NCI-H446 treated with DMSO at 0.1 percent for 48 hours (cell line): ENCODE data around the gene CDK5RAP2.

Experiments
- DNase-seq: peaks from one replicate; lab custom pipeline; 2025; lab: John Stamatoyannopoulos, UW

The CDK5RAP2 gene

DNA sequence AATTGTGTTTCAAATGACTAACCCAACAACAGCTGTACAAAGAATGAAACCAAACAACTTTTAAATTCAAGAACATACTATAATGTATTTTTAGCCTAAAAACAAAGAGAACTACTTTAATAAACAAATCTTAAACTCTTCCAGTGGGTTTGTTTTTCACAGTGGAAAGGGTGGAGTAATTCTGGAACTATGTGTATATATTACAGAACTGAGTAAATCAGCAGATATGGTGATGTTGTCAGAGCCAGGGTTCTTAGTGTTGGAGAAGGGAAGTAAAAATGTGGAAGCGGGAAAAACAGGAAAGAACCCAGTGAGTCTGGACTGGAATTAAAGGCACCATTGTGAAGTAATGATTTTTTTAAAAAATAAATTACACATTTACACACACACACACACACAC is 144.9 kb downstream of the CDK5RAP2 start:
- DNase-seq, result no peak

DNA sequence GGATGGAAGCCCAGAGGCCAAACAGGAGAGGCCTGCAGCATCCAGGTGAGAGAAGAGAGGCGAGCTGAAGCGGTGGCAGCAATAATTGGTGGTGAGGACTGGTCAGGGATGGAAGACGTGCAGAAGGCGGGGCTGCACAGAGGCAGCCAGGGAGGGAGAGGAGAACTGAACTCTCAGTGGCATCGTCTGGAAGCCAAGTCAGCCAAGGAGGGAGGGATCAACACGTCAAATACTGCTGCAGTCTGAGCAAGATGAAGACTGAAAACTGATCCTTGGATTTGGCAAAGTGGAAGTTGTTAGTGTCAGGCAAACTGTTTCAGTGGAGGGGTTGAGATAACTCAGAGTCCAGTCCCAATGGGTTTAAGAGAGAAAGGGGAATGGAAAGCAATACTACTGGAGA is 145.4 kb downstream of the CDK5RAP2 start:
- DNase-seq, result no peak

- no peak for DNase-seq
Measured at GRCh38 chr9:120433701-120434100, 146.3 kb downstream of the CDK5RAP2 start.

DNA sequence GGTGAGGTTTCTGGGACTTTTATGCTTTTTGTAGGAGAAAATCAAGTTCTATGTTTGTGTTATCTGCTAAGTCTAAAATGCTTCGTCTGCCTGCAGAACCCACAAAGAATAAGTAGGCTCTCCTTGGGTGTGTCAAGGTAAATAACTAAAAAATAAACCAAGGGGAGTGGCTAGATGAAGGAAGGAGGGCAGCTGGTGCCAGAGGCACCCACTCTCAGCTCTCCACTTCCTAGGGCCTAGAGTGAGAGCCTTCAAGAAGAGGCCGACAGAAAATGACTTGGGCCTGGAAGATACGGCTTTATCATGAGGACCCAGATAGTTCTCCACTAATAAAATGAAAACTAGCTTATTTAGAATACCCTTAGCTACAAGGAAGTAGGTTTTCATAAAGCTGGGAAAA is 147.4 kb downstream of the CDK5RAP2 start:
- DNase-seq, result no peak

DNA sequence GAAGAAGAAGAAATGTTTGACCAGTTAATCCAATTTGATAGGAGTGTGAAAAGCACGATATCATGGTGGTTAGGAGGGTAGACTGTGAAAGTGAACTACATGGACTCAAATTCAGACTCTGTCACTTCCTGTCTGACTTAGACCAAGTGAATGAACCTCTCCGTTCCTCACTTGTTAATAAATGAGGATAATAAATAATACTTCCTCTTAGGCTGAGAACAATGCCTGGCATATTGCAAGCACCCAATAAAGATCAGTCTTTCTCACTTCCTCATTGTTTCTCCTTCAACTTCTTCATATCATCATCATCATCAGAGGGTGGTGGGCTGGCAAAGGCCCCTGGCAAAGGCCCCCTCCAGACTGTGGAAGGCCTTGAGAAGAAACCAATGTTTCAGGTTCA is 148.7 kb downstream of the CDK5RAP2 start:
- no peak for DNase-seq

DNA sequence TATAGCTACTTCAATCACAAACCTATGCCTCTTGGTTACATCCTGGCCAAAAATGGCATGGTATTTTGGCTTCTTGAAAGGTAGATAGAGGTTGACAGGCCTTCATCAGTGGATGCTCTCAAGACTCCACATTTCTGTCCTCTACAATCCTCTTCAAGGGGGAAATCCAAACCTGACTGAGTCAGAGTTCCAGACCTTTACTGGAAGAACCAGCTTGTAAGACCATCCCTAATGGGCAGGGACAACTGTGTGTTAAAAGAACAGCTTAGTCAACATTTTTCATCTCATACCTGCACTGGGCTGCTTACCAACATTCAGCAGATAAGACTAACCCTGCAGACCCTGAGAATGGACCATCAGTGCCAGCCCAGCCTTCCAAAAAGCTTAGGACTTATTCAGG is 155.7 kb downstream of the CDK5RAP2 start:
- DNase-seq, result no peak

GRCh38 chr9:120423812-120424211 is 156.2 kb downstream of the CDK5RAP2 start:
- DNase-seq, result no peak

- no peak for DNase-seq
Measured at GRCh38 chr9:120421977-120422376, 158.0 kb downstream of the CDK5RAP2 start.

GRCh38 chr9:120418315-120418714 is 161.7 kb downstream of the CDK5RAP2 start:
- no peak for DNase-seq

GRCh38 chr9:120416781-120417427 is 163.1 kb downstream of the CDK5RAP2 start:
- no peak for DNase-seq

DNA sequence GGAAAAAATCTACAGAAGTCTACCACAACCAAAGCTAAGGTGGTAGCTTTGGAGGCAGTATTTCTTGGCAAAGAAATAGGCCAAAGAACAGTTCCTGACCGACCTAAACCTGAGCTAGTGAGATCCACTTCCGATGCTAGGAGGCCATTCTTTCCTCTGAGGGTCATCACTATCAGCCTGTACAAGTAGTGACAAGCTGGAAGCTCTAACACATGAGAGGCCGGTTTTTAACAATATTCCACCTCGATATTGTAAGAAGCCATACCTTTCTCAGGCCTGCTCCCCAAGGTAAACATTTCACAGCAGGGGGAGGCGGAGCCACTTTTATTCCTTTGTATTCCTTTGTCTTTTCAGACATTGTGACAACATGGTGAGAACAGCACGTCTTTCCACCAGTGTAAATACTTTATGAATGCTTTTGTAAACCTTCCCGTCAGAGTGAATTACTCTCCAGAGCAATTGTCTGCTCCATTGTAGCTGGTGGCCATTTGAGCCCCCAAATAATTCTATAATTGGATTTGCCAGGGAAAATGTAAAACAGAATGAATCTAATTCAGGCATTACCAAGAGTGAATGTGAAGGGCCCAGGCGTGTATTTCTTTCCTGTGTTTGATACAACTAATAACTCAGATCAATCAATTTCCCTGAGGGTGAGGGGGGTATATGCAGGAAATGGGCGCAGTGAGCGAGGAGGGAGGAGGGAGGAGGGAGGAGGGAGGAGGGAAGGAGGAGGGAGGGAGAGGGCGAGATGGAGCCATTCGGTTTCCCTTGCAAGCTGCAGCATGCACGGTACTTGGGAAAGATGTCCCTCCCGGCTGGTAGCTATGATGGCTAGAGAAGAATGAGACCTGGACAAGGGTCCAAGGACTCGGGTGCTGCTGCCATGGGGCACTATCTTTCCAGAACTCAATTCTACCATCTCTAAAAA is 166.6 kb downstream of the CDK5RAP2 start:
- DNase-seq, result no peak

DNA sequence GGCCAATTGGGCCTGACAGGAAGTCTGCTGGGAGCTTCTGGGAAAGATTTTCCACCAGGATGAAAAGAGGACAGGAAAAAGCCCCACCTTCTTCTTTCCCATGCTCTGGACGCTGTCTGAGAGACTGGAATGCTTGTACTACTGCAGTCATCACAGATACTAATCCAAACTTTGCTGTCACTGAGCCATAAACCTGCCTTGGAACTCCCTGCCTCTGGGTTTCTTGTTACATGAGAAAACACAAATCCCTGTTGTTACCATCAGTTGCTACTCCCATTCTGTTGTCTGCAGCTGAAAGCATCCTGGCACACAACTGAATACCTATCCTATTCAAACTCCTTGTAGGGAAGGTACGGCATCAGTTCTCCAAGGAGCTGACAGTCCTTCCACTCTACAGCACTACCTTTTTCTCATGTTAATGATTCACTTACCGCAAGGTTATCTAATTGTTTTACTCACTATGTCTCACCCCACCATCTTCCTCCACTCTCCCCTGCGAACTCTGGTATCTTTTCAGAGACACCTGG is 167.5 kb downstream of the CDK5RAP2 start:
- DNase-seq, result no peak

DNA sequence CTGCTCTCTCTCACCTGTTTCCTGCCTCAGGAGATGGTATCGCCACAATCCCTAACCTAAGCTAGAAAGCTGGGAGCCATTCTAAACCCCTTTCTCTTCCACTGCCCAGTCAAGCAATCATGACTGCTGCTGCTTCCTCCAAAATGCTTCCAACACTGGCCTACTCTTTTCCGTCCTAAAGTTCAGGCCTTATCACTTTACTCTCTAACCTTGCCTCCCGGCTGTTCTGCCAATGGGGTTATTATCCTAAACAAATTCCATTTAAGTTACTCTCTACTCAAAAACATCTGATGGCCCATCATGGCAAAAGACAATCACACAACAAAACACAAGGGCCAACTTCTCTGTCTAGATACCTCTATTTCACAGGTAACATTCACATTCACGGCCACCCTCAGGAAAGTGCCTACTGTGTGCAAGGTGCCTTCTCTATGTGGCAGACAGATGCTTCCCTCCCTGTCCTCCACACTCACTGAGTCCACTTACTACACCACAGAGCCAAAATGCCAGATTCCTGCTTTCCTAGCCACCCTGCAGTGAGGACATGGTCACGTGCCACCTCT is 168.0 kb downstream of the CDK5RAP2 start:
- no peak for DNase-seq

GRCh38 chr9:120410925-120411501 is 169.0 kb downstream of the CDK5RAP2 start:
- no peak for DNase-seq

- DNase-seq, result no peak
Measured at GRCh38 chr9:120408680-120409258, 171.2 kb downstream of the CDK5RAP2 start.

GRCh38 chr9:120405860-120406259 is 174.1 kb downstream of the CDK5RAP2 start:
- DNase-seq, result no peak

- DNase-seq, result no peak
Measured at GRCh38 chr9:120405134-120405533, 174.8 kb downstream of the CDK5RAP2 start.

- DNase-seq, result no peak
Measured at GRCh38 chr9:120403543-120403856, 176.5 kb downstream of the CDK5RAP2 start.

DNA sequence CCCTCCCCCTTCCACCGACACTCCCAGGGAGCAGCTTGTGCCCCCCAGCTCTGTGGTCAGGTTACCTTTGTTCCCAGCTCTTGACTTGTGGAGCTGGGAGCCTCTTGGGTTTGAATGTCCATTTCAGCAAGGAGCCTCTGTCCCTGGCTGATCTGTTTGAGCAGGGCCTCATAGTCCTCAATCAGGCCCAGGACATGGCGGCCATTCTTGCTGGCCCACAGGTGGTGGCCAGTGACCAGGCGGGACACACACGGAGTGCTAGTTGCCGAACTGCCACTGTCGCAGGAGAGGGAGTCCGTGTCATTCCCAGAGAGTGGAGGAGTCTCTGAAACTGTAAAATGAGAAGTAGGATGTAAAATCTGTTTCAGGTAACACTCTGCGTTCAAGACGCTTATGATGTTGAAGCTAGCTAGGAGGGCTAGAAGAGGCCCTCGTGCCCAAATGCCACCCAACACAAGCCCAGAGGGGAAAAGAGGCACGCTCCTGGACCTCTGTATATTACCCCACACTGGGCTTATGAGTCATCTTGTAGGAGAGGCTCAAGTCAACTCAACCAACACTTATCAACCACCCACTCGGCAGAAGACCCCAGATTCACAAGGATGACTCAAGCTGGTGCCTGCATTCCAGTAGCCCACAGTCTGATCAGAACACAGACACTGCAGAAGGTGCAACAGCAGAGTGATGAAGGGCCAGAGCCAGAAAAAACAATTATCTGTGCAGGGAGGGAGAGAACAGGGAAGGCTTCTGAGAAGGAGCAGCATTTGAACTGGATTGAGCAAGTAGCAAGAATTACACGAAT is 177.0 kb downstream of the CDK5RAP2 start:
- no peak for DNase-seq

DNA sequence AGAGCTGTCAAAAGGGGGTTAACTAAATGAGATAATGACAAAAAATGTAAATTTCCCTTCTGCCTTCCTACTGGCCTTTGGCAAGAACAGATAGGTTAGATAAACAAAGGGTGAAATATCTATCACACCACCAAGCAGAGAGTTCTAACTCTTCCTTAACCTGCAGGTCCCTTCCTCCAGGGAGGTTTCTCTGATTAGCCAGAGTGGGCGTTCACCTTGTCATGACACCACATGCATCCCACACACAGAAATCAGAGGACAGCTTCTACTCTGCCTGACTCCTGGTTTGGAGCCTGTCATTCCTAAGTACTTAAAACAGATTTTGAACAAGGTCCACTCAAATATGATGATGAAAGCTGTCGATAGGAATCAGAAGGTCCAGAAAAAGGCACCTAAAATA is 180.0 kb downstream of the CDK5RAP2 start:
- no peak for DNase-seq

DNA sequence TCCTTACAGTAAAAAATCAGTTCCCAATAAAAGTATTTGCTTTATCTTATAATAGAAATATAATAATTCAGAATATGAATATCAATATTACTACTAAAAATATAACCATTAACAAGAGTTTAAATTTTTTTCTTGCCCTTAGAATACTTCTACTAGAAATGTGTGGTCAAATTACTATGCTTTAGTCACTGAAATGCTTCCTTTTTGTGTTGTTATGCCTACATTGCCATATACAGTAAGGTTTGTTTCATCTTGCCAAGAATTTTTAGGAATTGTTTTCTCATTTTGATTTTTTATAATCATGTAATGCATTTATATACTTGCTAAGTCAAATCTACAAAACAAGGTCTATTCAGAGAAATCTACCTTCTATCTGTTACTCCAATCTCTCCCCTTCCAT is 181.7 kb downstream of the CDK5RAP2 start:
- no peak for DNase-seq
